IMR-90 (cell line): ENCODE data around the gene PRMT7. TPM values are rescaled to one million over a fixed set of nuclear protein-coding genes. Genes with fewer than 3 reads are reported as not detected.

Source experiments
- ATAC-seq: fragments of 200-7000 bp; cut with Tn5 transposase; 2 replicates; pipeline ENCODE4 v1.9.1; 2020; ENCODE audit warnings: low read depth, mild to moderate bottlenecking, moderate library complexity
- BruUV-seq: library from RNA; stranded (reverse); fragments of 400-500 nt; replicated peaks from 2 replicates; lab custom pipeline; 2021; lab: Mats Ljungman, UMichigan
- CTCF ChIA-PET: fragments of 300-600 bp; formaldehyde crosslinking; extraction: SDS; loops from one replicate; lab custom pipeline; 2021; ENCODE audit warnings: antibody characterized with exemption; lab: Yijun Ruan, JAX
- POLR2A ChIA-PET: fragments of 300-600 bp; sonication (Branson Sonifier 250); formaldehyde crosslinking; loops from one replicate; lab custom pipeline; 2022; ENCODE audit warnings: antibody characterized with exemption; ENCODE audit not compliant: unreplicated experiment; lab: Charles Lee
- DNase-seq: peaks from one replicate; pipeline ENCODE4 v3.0.0; 2013
- H2AFZ ChIP-seq: replicated peaks from 2 replicates; pipeline ENCODE3; 2013; ENCODE audit warnings: low read length, mild to moderate bottlenecking; ENCODE audit not compliant: poor library complexity
- H2AK5ac ChIP-seq: 2 replicates; pipeline ENCODE4 v1.6.1; 2013; ENCODE audit warnings: low read depth, low read length, inconsistent platforms
- H2AK9ac ChIP-seq: replicated peaks from 2 replicates; pipeline ENCODE3; 2013; ENCODE audit warnings: mild to moderate bottlenecking, low read depth, low read length, moderate library complexity; ENCODE audit not compliant: poor library complexity
- H2BK120ac ChIP-seq: 2 replicates; pipeline ENCODE4 v1.6.1; 2013; ENCODE audit warnings: low read depth, low read length, inconsistent platforms
- H2BK15ac ChIP-seq: 3 replicates; pipeline ENCODE4 v1.6.1; 2013; ENCODE audit warnings: low read depth, low read length, inconsistent platforms
- H2BK20ac ChIP-seq: 2 replicates; pipeline ENCODE4 v1.6.1; 2013; ENCODE audit warnings: low read depth, mild to moderate bottlenecking, inconsistent platforms, low read length, moderate library complexity
- H2BK5ac ChIP-seq: 2 replicates; pipeline ENCODE4 v1.6.1; 2013; ENCODE audit warnings: mild to moderate bottlenecking, low read depth, low read length, inconsistent platforms; ENCODE audit not compliant: poor library complexity, severe bottlenecking
- H3K14ac ChIP-seq: replicated peaks from 2 replicates; pipeline ENCODE4 v1.6.1; 2013; ENCODE audit warnings: low read depth, low read length, inconsistent platforms
- H3K18ac ChIP-seq: 2 replicates; pipeline ENCODE4 v1.6.1; 2013; ENCODE audit warnings: low read depth, low read length, control low read depth
- H3K23ac ChIP-seq: 2 replicates; pipeline ENCODE4 v1.6.1; 2013; ENCODE audit warnings: low read depth, low read length, inconsistent platforms
- H3K27ac ChIP-seq: 2 replicates; pipeline ENCODE4 v1.5.1; 2013; ENCODE audit warnings: mild to moderate bottlenecking, control low read depth, low read length; ENCODE audit not compliant: insufficient read depth
- H3K27me3 ChIP-seq: 2 replicates; pipeline ENCODE4 v1.6.1; 2013; ENCODE audit warnings: low read length; ENCODE audit not compliant: control insufficient read depth, insufficient read depth
- H3K36me3 ChIP-seq: 2 replicates; pipeline ENCODE4 v1.6.1; 2013; ENCODE audit warnings: low read length, mixed read lengths; ENCODE audit not compliant: control insufficient read depth, insufficient read depth
- H3K4ac ChIP-seq: 2 replicates; pipeline ENCODE4 v1.6.1; 2013; ENCODE audit warnings: low read depth, low read length, inconsistent platforms
- H3K4me1 ChIP-seq: 2 replicates; pipeline ENCODE4 v1.6.1; 2013; ENCODE audit warnings: low read length, mixed read lengths; ENCODE audit not compliant: control insufficient read depth, insufficient read depth
- H3K4me2 ChIP-seq: 2 replicates; pipeline ENCODE4 v1.6.1; 2013; ENCODE audit warnings: low read depth, mild to moderate bottlenecking, control low read depth, low read length, moderate library complexity
- H3K4me3 ChIP-seq: 2 replicates; pipeline ENCODE4 v1.5.1; 2013; ENCODE audit warnings: low read depth, mild to moderate bottlenecking, control low read depth, low read length, moderate library complexity; ENCODE audit not compliant: insufficient read depth
- H3K56ac ChIP-seq: 2 replicates; pipeline ENCODE4 v1.6.1; 2013; ENCODE audit warnings: low read length, inconsistent platforms; ENCODE audit not compliant: insufficient read depth; ENCODE audit errors: extremely low read depth
- H3K79me1 ChIP-seq, 2 experiments: 2 replicates each; pipeline ENCODE4 v1.6.1; 2013; ENCODE audit warnings: low read length in 2 of 2, inconsistent platforms in 1 of 2, low read depth in 1 of 2
- H3K9ac ChIP-seq: 2 replicates; pipeline ENCODE4 v1.6.1; 2013; ENCODE audit warnings: low read depth, low read length, control low read depth
- H3K9me1 ChIP-seq: 2 replicates; pipeline ENCODE4 v1.6.1; 2013; ENCODE audit warnings: low read length, inconsistent platforms; ENCODE audit not compliant: insufficient read depth
- H3K9me3 ChIP-seq: 2 replicates; pipeline ENCODE4 v1.6.1; 2013; ENCODE audit warnings: low read length; ENCODE audit not compliant: control insufficient read depth, insufficient read depth
- H4K20me1 ChIP-seq: 2 replicates; pipeline ENCODE4 v1.6.1; 2013; ENCODE audit warnings: low read length, inconsistent platforms; ENCODE audit not compliant: insufficient read depth
- H4K5ac ChIP-seq: 2 replicates; pipeline ENCODE4 v1.6.1; 2013; ENCODE audit warnings: mild to moderate bottlenecking, low read depth, low read length, control low read depth
- H4K8ac ChIP-seq, 2 experiments: 2 replicates each; pipeline ENCODE4 v1.6.1; 2013; ENCODE audit warnings: low read depth in 2 of 2, low read length in 2 of 2, control low read depth in 1 of 2, inconsistent platforms in 1 of 2
- H4K91ac ChIP-seq: 2 replicates; pipeline ENCODE4 v1.6.1; 2013; ENCODE audit warnings: low read depth, low read length, inconsistent platforms; ENCODE audit not compliant: insufficient read depth
- BHLHE40 ChIP-seq: fragments of 150-350 bp; IDR thresholded peaks from 2 replicates; pipeline ENCODE4 v1.6.1; 2016; ENCODE audit warnings: mild to moderate bottlenecking, low read depth, low read length
- CHD1 ChIP-seq: IDR thresholded peaks from 2 replicates; pipeline ENCODE4 v1.6.1; 2012; ENCODE audit warnings: low read depth, low read length, improper control_type of control experiment
- MAZ ChIP-seq: IDR thresholded peaks from 2 replicates; pipeline ENCODE4 v1.6.1; 2012; ENCODE audit warnings: low read depth, mild to moderate bottlenecking, low read length, improper control_type of control experiment, moderate library complexity, borderline replicate concordance
- NFE2L2 ChIP-seq: fragments of 150-350 bp; IDR thresholded peaks from 2 replicates; pipeline ENCODE4 v1.6.1; 2016; ENCODE audit warnings: low read depth, mild to moderate bottlenecking, low read length
- RAD21 ChIP-seq: IDR thresholded peaks from 2 replicates; pipeline ENCODE4 v1.6.1; 2012; ENCODE audit warnings: low read length, improper control_type of control experiment
- RCOR1 ChIP-seq: IDR thresholded peaks from 2 replicates; pipeline ENCODE4 v1.6.1; 2012; ENCODE audit warnings: mild to moderate bottlenecking, low read length, improper control_type of control experiment; ENCODE audit not compliant: insufficient replicate concordance
- RFX5 ChIP-seq: IDR thresholded peaks from 2 replicates; pipeline ENCODE4 v1.8.0; 2012; ENCODE audit warnings: low read depth, mild to moderate bottlenecking, low read length, moderate library complexity
- SMC3 ChIP-seq: fragments of 150-350 bp; IDR thresholded peaks from 2 replicates; pipeline ENCODE4 v1.6.1; 2016; ENCODE audit warnings: low read depth, mild to moderate bottlenecking, antibody characterized with exemption, low read length, moderate library complexity
- USF2 ChIP-seq: fragments of 150-350 bp; IDR thresholded peaks from 2 replicates; pipeline ENCODE4 v1.6.1; 2017; ENCODE audit warnings: mild to moderate bottlenecking, antibody characterized with exemption, low read length, low read depth
- WGBS, 2 experiments: methylation state at CpG; one replicate each; pipeline versions ENCODE4 v1.1.5 to v1.1.7; 2013; ENCODE audit warnings: missing lambda C conversion rate in 2 of 2; ENCODE audit not compliant: insufficient read length in 1 of 2; ENCODE audit errors: extremely low coverage in 2 of 2; 5-methylcytosine and 5-hydroxymethylcytosine counted together
- dilution Hi-C: fragments of 300-500 bp; cut with HindIII; formaldehyde crosslinking; loops from one replicate; pipeline ENCODE4 v1.14.3; 2018; ENCODE audit warnings: low sequenced_read_pairs; ENCODE audit not compliant: unreplicated experiment
- in situ Hi-C: fragments of 300-500 bp; cut with MboI; formaldehyde crosslinking; loops from 3 replicates; pipeline ENCODE4 v1.14.3; 2019; ENCODE audit warnings: low sequenced_read_pairs, inconsistent platforms, mixed read lengths
- intact Hi-C: fragments of 100-400 bp; cut with micrococcal nuclease; formaldehyde crosslinking; loops from 2 replicates; pipeline ENCODE4 v1.10.0; 2022
- polyA plus RNA-seq, 3 experiments: library from polyadenylated mRNA; depleted of rRNA; stranded (reverse); fragments of >200 nt; gene quantifications; 2 replicates each; pipeline ENCODE4 v1.2.3, GENCODE V29; 2012; ENCODE audit warnings: low replicate concordance in 1 of 3
- total RNA-seq: library from RNA; depleted of rRNA; stranded (reverse); fragments of >200 nt; gene quantifications from 2 replicates; pipeline ENCODE4 v1.2.3, GENCODE V29; 2012

The PRMT7 gene
- total and polyA plus RNA-seq, 2 of the 4 experiments (the other 2 are of a cell fraction) = 63.1 to 68.6 TPM

DNA sequence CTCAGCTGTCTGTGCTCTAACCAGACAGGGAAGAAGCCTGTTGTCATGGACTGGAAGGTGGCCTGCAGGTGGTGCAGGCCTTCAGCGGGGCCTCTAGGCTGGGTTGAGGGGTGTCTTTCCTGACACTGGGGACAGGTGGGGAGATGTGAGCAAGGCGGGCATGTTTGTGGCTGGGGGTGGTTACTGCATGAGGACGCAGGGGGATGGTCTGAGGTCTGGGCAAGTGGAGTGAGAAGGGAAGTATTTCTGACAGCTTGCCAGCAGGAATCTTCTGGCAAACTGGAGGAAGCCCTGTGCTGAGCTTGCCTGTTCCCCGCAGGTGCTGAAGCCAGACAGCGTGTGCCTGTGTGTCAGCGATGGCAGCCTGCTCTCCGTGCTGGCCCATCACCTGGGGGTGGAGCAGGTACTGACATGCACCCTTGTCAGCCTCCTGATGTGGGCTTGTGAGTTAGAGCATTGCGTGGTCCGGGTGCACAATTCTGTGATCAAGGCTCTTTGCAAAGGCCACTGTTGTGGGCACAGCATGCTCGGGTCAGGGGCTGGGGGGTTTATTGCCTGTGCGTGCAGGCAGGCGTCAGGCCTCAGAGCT, 36.2 kb downstream of the PRMT7 start:
- H3K36me3 ChIP-seq = peaks cover 66% of the 10 kb centered on the region
- no peak overlapping the region for H4K5ac ChIP-seq
- no peak overlapping the region for H2BK15ac ChIP-seq
- no peak overlapping the region for H3K18ac ChIP-seq
- in situ Hi-C loops (no loop called here), intact Hi-C loops (no loop called here), dilution Hi-C loops (no loop called here)
- H4K91ac ChIP-seq = no peak overlapping the region
- H3K9ac ChIP-seq = no peak overlapping the region
- no peak overlapping the region for H3K27ac ChIP-seq
- H2BK120ac ChIP-seq = no peak overlapping the region
- no peaks in the 10 kb centered on the region for H3K4me1 ChIP-seq
- CTCF ChIA-PET = no interaction called here
- 96% methylated on average over 4 of the region's 12 CpGs; no CpG with 5 or more reads in 1 of the 2 experiments for WGBS, 2 experiments
- DNase-seq (no peak), ATAC-seq (no peak)
- H3K79me1 ChIP-seq = no peaks in the 10 kb centered on the region
- TF ChIP-seq RAD21 = no peak
- no peak for TF ChIP-seq RFX5
- TF ChIP-seq USF2 = no peak
- TF ChIP-seq SMC3 = no peak
- no peak for TF ChIP-seq CHD1
- TF ChIP-seq NFE2L2 = no peak
- TF ChIP-seq RCOR1 = no peak
- TF ChIP-seq BHLHE40 = no peak
- TF ChIP-seq MAZ = no peak
- H3K14ac ChIP-seq = no peak overlapping the region
- POLR2A ChIA-PET = no interaction called here
- no peak overlapping the region for H2AK9ac ChIP-seq
- H4K20me1 ChIP-seq = no peaks in the 10 kb centered on the region; the same call in 1 of the 2 replicates
- H3K4me3 ChIP-seq = no peak overlapping the region
- H3K9me1 ChIP-seq = peaks cover 4% of the 10 kb centered on the region; the same call in 1 of the 2 replicates
- no peak overlapping the region for H4K8ac ChIP-seq
- H3K4me2 ChIP-seq = no peak overlapping the region
- H2BK20ac ChIP-seq = no peak overlapping the region
- no peaks in the 10 kb centered on the region for H3K27me3 ChIP-seq
- no TSS peak for BruUV-seq
- H2AFZ ChIP-seq = no peak overlapping the region
- no peak overlapping the region for H3K23ac ChIP-seq
- no peak overlapping the region for H3K56ac ChIP-seq
- H3K4ac ChIP-seq = no peak overlapping the region
- no peak overlapping the region for H2BK5ac ChIP-seq
- H2AK5ac ChIP-seq = no peak overlapping the region
- H3K9me3 ChIP-seq = no peaks in the 10 kb centered on the region
